HK-2 (cell line): ENCODE results near the gene TMEM11.

Experiments
- DNase-seq: peaks from one replicate; pipeline ENCODE4 v3.0.0-alpha.2; 2018; ENCODE audit not compliant: unreplicated experiment

TMEM11 gene

DNA sequence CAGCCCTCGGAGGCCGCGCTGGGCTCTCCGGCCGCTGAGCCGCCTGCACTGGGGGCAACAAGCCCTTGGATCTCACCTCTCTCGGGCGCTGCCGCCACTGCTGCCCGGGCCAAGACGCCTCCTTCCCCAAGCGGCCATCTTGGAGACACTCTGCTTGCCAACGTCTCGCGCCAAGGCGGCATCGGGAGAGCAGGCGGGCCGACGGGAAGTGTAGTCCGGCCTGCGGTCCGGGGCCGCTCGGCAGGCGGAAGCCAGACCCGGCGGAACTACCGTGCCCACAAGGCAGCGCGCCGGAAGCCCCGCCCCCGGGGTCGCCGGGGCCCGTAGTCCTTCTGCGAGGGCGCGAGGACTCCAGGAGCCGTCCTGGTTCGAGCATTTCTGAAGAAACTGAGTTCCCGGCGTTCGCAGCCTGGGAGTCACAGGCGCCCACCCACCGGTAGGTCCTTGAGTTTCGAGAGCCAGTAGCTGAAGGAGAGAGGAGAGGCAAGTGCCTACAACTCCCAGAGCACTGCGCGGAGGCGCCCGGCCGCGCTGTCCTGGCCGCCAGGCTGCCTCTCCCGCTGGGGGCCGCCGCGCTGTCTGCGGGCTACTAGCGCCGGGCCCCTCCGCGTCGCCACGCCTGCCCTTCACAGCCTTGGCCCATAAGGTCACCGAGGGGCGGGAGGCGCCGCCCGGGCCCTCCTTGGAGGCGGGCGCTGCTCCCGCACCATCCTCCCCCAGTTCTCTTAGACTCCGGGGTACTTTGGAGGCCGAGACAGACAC lies at the start of gene TMEM11:
Gene TMEM11 (minus strand): TSS at position 147 of the 762 bp plus-strand sequence. CDS start 9 bp downstream, at position 138.
- DNase-seq: peak; percentile 96

- no peak for DNase-seq
Observed at GRCh38 chr17:21263376-21263775, 49.4 kb upstream of the TMEM11 start.

- DNase-seq: no peak
Observed at GRCh38 chr17:21262259-21262993, 48.5 kb upstream of the TMEM11 start.

DNA sequence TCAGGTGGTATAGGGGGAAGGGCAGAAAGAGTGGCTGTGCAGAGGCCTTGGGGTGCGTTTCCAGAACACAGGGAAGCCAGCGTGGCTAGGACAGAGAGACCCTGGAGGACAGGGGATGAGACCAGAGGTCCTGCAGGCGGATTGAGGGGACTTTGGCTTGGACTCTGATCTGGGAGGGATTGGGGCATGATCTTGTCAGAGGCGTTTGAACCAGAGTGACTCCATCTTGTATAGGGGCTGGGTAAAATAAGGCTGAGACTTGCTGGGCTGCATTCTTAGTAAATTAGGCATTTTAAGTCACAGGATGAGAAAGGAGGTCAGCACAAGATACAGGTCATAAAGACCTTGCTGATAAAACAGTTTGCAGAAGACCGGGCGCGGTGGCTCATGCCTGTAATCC lies 44.6 kb upstream of the TMEM11 start:
- DNase-seq: no peak

- DNase-seq: no peak
Observed at GRCh38 chr17:21253646-21254441, 39.9 kb upstream of the TMEM11 start.

GRCh38 chr17:21252796-21253645 lies 39.1 kb upstream of the TMEM11 start, which contains the start of gene NATD1:
Gene NATD1, minus strand, starts transcription at chr17:21253410. Its CDS starts 146 bp downstream, at chr17:21253264.
- DNase-seq: peak; percentile 75

- no peak for DNase-seq
Observed at GRCh38 chr17:21252289-21252795, 38.4 kb upstream of the TMEM11 start.

- DNase-seq: no peak
Observed at GRCh38 chr17:21251337-21252010, 37.5 kb upstream of the TMEM11 start.

DNA sequence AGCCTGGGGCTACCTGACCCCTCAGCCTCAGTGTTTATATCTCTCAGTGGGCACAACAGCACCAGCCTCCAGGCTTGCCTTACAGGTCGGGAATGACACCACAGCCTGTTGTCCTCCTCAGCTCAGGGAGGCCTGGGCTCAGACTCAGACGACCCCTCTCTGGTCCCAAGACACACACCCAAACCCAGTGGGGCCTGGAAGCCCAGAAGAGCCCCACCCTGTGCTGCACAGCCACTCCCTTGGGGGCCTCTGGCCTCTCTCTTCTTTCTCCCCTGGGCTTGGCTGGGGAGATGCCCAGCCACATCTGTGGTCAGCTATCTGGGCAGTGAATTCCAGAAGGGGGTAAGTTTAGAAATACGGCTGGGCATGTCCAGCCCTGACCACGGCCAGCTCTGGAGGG lies 36.9 kb upstream of the TMEM11 start:
- no peak for DNase-seq

DNA sequence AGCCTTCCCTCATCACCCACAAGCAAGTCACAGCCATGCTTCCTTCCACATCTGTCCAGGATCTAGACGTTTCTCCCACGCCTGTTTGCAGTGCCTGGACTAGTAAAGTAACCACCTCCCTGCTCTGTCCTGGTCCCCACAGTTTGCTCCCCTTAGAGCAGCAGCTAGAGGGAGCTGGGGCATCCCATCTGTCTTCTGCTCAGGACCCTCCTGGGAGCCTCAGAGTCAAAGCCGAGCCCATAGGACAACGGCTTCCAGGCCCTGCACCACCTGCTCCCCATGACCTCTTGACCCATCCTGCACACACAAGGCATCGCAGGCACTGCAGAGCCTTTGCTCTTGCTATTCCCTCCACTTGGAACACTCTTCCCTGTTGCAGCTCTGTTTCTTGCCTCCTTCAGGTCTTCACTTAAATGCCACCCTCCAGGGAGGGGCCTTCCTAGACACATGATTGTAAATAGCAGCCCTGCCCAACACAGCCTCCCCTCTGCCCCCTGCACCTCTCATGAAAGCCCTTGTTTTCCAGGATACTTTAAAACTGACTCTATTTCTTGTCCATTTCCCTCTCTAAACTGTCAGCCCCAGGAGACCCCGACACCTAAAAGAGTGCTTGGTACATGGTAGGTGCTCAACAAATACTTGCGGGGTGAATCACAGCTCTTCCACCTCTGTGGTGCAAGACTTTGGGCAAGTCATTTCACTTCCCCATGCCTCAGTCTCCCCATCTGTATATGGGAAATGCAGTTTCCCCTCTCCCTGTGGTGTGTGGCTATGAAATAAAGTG lies 36.2 kb upstream of the TMEM11 start:
- no peak for DNase-seq

DNA sequence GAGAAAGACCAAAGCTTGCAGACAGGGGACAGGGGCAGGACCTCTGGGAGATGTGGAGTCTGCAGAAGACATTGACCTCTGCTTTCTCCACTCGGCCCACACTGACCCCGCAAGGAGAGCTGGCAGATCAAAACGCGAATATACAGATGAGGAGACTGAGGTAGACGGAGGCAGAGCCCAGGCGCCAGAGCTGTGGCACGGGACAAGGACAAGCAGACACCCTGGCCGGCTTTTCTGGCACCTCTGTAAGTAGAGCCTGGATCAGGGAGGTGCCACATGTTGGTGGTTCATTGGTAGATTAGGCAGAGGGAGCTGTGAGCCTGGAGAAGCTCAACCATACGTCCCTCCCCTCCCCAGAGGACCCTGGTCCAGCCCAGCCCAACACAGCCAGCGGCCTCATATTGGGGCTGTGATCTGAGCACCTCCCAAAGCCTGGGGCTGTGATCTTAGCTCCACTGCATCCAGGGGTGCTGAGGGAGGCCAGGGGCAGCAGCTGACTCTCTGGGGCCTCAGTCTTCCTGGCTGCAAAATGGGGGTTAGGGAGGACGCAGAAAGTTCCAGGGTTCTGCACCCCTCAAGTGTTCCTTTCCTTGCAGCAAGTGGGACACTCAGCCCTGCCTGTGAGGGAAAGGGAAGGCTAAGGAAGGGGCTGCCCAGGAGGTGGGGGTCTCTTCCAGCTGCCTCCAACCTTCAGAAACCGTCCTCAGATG lies 35.3 kb upstream of the TMEM11 start:
- DNase-seq: no peak

DNA sequence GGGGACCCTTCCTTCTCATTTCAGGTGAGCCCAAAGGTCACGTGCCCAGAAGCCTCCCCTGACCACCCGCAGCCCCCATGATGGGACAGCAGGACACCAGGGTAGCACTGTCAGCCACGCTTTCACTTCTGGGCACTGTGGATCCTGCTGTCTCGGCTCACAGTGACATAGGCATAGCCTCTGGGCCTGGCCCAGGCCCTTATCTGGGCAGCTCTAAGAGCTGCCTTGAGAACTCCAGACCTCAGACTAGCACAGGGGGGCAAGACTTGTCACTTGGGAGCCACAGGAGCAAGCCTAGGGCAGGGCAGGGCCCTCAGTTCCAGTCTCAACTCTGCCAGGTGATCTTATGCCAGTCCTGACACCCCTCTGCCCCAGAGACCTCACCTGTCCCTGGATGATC lies 34.5 kb upstream of the TMEM11 start:
- no peak for DNase-seq

DNA sequence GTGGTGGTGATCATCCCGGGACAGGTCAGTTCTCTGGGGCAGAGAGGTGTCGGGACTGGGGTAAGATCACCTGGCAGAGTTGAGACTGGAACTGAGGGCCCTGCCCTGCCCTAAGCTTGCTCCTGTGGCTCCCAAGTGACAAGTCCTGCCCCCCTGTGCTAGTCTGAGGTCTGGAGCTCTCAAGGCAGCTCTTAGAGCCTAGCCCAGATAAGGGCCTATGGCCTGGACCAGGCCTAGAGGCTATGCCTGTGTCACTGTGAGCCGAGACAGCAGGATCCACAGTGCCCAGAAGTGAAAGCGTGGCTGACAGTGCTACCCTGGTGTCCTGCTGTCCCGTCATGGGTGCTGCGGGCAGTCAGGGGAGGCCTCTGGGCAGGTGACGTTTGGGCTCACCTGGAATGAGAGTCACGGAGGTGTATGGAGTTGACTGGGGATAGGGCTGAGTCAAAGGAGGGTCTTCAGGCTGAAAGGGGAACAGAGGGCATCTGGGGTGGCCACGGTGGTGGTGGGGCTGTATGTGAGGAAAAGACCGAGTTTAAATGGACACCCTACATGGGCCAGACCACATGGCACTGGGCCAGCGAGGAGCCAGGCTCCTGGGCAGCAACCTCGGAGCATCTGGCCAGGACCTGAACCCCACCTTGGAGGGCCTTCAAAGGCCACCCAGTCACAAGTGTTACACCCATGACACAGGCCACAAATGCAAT lies 33.7 kb upstream of the TMEM11 start:
- DNase-seq: no peak

GRCh38 chr17:21246698-21247097 lies 32.7 kb upstream of the TMEM11 start:
- DNase-seq: no peak

DNA sequence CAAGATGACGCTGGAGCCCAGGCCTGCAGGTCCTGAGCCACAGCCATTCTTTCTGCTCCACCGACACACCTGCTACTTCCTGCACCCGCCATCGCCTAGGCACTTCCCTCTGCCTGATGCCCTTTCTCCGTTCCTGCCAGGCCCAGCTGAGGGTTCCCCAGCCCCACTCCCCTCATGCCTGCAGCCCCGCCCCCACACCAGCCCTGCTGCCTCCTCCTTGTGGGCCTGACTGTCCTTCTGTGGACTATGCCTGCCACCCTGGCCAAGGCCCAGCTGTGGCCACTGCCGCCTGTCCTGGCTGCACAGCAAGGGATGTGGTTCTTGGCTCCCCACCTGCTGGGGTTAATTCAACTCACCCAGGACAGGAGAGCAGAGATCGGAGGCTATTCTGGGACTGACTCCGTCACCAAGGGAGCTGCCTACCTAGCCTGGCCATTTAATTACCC lies 31.7 kb upstream of the TMEM11 start:
- no peak for DNase-seq

- DNase-seq: no peak
Observed at GRCh38 chr17:21243516-21244303, 29.7 kb upstream of the TMEM11 start.

GRCh38 chr17:21242780-21243515 lies 29.0 kb upstream of the TMEM11 start:
- no peak for DNase-seq
